H1 (cell line): ENCODE measurements around the gene NUBP2.

Experiments
- CBX5 ChIP-seq: fragments of 300-800, 300-1000 bp; sonication (generic); IDR thresholded peaks from 2 replicates; pipeline ENCODE4 v1.7.1; 2016; ENCODE audit warnings: antibody characterized with exemption, low read length, low read depth
- CHD1 ChIP-seq: IDR thresholded peaks from 2 replicates; pipeline ENCODE4 v1.6.1; 2012; ENCODE audit warnings: low read depth, low read length, improper control_type of control experiment
- CTCF ChIP-seq, 3 experiments: IDR thresholded peaks; 1 replicate in 2 of 3; 2 replicates in 1 of 3; pipeline versions ENCODE4 v1.5.1 to v1.6.1; 2011; ENCODE audit warnings: low read length in 3 of 3, mild to moderate bottlenecking in 3 of 3, inconsistent platforms in 2 of 3, low read depth in 1 of 3, moderate library complexity in 1 of 3; ENCODE audit not compliant: insufficient read depth in 1 of 3; ENCODE audit errors: control extremely low read depth in 1 of 3
- EZH2 ChIP-seq: fragments of 200-600 bp; sonication (generic); IDR thresholded peaks from 2 replicates; pipeline ENCODE4 v1.7.1; 2012; ENCODE audit warnings: low read depth, mild to moderate bottlenecking, moderate library complexity, low read length, inconsistent platforms; ENCODE audit not compliant: severe bottlenecking
- GTF2F1 ChIP-seq: IDR thresholded peaks from 2 replicates; pipeline ENCODE4 v1.6.1; 2012; ENCODE audit warnings: low read depth, low read length, improper control_type of control experiment, borderline replicate concordance
- JUND ChIP-seq: IDR thresholded peaks from 2 replicates; pipeline ENCODE4 v1.6.1; 2011; ENCODE audit warnings: mild to moderate bottlenecking, improper control_type of control experiment, low read length
- POLR2AphosphoS5 ChIP-seq: IDR thresholded peaks from 2 replicates; pipeline ENCODE4 v1.6.1; 2011; ENCODE audit warnings: low read depth, low read length
- RAD21 ChIP-seq, 2 experiments: IDR thresholded peaks in 1 of 2; conservative IDR thresholded peaks in 1 of 2; 2 replicates each; pipeline ENCODE4 v1.6.1; 2011; ENCODE audit warnings: low read depth in 2 of 2, low read length in 2 of 2, improper control_type of control experiment in 1 of 2, inconsistent platforms in 1 of 2, mild to moderate bottlenecking in 1 of 2, moderate library complexity in 1 of 2
- SP1 ChIP-seq: IDR thresholded peaks from 2 replicates; pipeline ENCODE4 v1.6.1; 2011; ENCODE audit warnings: low read depth, low read length
- ZNF274 ChIP-seq: IDR thresholded peaks from 2 replicates; pipeline ENCODE4 v1.7.0; 2012; ENCODE audit warnings: low read length, borderline replicate concordance; ENCODE audit errors: extremely low read depth
- TF ChIP-seq, protein P1 (sequence below): IDR thresholded peaks from 2 replicates; pipeline ENCODE4 v1.6.1; 2011; ENCODE audit warnings: low read length, improper control_type of control experiment

DNA sequence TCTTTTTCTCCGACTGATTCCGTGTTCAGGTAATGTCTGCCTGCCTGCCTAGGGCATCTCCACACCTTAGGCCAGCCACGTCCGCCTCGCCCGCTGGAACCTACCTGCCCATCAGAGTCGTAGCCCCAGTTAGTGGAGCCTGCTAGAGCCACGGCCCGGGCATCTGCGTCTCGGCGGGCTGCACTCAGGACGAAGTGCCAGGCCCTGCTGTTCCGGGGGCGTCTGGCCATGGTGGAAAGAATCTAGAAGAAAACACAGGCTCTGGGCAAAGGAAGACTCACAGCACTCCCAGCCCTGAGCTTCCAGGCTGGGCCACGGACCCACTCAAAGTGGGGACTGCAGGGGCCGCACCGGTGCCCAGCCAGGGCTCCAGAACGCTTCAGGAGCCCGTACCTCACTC, 1.5 kb upstream of the NUBP2 start:
- TF ChIP-seq POLR2AphosphoS5 (no peak), CBX5 (no peak), CTCF (IDR thresholded peaks at IDR 0.05; ENCODE audit: control extremely low read depth in 1 of 3, insufficient read depth in 1 of 3, low read depth in 1 of 3, low read length in 3 of 3) (no peak), EZH2 (no peak), JUND (no peak), SP1 (no peak), ZNF274 (no peak), CHD1 (no peak), GTF2F1 (no peak), RAD21 (IDR thresholded peaks at IDR 0.05 in 1 of 2, conservative IDR thresholded peaks at IDR 0.05 in 1 of 2; ENCODE audit: low read depth in 2 of 2, low read length in 2 of 2) (no peak)
- TF ChIP-seq, protein P1, sequence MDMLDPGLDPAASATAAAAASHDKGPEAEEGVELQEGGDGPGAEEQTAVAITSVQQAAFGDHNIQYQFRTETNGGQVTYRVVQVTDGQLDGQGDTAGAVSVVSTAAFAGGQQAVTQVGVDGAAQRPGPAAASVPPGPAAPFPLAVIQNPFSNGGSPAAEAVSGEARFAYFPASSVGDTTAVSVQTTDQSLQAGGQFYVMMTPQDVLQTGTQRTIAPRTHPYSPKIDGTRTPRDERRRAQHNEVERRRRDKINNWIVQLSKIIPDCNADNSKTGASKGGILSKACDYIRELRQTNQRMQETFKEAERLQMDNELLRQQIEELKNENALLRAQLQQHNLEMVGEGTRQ: no peak
